ENCODE measurements around the gene GSG1L. TPM values are rescaled to one million over a fixed set of nuclear protein-coding genes. Genes with fewer than 3 reads are reported as not detected.
"Not testable (repeated sequence)": the region's sequence is repeated elsewhere in the genome, so short reads cannot be mapped to it uniquely, and the experiment has no call there.

Gene GSG1L
- total and polyA plus RNA-seq, 4 experiments from 2014 or later, result 0.27 TPM; not detected in 3

DNA sequence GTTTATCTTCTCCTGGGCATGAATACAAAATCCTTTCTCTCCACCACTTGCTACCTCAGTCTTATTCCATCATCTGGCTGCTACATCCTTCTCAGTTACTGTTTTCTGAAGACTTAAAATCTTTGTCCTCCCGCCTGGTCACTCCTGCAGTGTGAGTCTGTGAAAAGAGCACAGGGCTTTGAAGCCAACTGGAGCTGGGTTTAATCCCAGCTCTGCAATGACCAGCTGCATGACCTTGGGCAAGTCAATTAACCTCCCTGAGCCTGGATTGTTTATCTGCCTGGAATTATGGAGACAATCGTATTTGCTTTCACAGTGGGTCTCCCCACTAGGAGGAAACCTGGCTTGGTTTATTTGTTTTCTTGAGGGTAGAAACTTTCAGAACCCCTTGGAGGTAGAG is 183.2 kb downstream of the GSG1L start:
- H3K36me3 Mint-ChIP-seq, result peaks cover 0 to 3% of the 10 kb centered on the region in 2 donors
- Histone ChIP-seq H3K9me3 (ENCODE audit: control insufficient read depth in 1 of 2, low read length in 2 of 2) (no peaks in the 10 kb centered on the region), H3K36me3 (ENCODE audit: insufficient read depth, low read length) (no peaks in the 10 kb centered on the region), H3K27me3 (ENCODE audit: insufficient read depth, low read length) (no peaks in the 10 kb centered on the region), H3K4me1 (ENCODE audit: insufficient read depth, low read length) (no peaks in the 10 kb centered on the region), H3K4me3 (ENCODE audit: low read length in 2 of 2) (no peak overlapping the region), H3K27ac (ENCODE audit: low read depth, low read length) (no peak overlapping the region)
- no peak overlapping the region for H3K4me3 Mint-ChIP-seq
- H3K4me1 Mint-ChIP-seq, result no peaks in the 10 kb centered on the region
- no peak overlapping the region for H3K27ac Mint-ChIP-seq
- H3K9me3 Mint-ChIP-seq, result peaks cover 4 to 48% (median 26%) of the 10 kb centered on the region in 8 donors
- CTCF ChIA-PET (ENCODE audit: partially characterized antibody), result no interaction called here
- POLR2A ChIA-PET (ENCODE audit: partially characterized antibody), result no interaction called here
- intact Hi-C loops (cut with micrococcal nuclease), result no loop called here
- DNase-seq, result no peak
- peaks cover 14 to 33% of the 10 kb centered on the region in 2 donors for H3K27me3 Mint-ChIP-seq

DNA sequence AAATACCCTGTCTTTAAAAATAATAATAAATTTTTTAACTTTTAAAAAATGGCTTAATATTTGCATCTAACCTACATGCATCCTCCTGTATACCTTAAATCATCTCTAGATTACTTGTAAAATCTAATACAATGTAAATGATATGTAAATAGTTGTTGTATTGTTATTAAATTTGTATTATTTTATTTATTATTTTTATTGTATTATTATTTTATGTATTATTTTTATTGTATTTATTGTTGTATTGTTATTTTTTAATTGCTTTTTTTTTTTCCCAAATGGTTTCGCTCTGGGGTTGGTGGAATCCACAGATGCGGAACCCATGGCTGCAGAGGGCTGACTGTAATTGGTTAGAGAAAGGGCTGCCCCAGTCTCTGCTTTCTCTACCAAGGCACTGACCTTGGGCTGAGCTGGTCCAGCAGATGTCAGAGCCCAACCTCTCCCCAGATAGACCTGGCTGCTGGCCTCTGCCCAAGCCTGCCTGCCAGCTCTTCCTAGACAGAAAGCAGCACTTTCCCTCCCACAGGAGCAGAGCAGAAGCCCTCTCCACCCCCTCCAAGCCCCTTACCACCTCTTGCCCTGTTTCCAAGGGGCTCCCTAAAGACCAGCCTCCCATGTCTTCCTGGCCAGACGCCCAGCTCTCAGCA is 183.8 kb downstream of the GSG1L start:
- H3K4me3 ChIP-seq (ENCODE audit: low read length in 2 of 2), result no peak overlapping the region
- intact Hi-C loops (cut with micrococcal nuclease), result no loop called here
- H3K9me3 ChIP-seq (ENCODE audit: control insufficient read depth in 1 of 2, low read length in 2 of 2), result no peaks in the 10 kb centered on the region
- peaks cover 6 to 54% (median 32%) of the 10 kb centered on the region in 8 donors for H3K9me3 Mint-ChIP-seq
- H3K4me3 Mint-ChIP-seq, result no peak overlapping the region
- POLR2A ChIA-PET (ENCODE audit: partially characterized antibody), result no interaction called here
- H3K4me1 Mint-ChIP-seq, result no peaks in the 10 kb centered on the region
- no peak overlapping the region for H3K27ac Mint-ChIP-seq
- DNase-seq, result no peak
- no peaks in the 10 kb centered on the region for H3K27me3 ChIP-seq (ENCODE audit: insufficient read depth, low read length)
- H3K4me1 ChIP-seq (ENCODE audit: insufficient read depth, low read length), result no peaks in the 10 kb centered on the region
- H3K36me3 ChIP-seq (ENCODE audit: insufficient read depth, low read length), result no peaks in the 10 kb centered on the region
- peaks cover 1 to 3% of the 10 kb centered on the region in 2 donors for H3K36me3 Mint-ChIP-seq
- CTCF ChIA-PET (ENCODE audit: partially characterized antibody), result no interaction called here
- H3K27me3 Mint-ChIP-seq, result peaks cover 14 to 32% of the 10 kb centered on the region in 2 donors
- no peak overlapping the region for H3K27ac ChIP-seq (ENCODE audit: low read depth, low read length)

DNA sequence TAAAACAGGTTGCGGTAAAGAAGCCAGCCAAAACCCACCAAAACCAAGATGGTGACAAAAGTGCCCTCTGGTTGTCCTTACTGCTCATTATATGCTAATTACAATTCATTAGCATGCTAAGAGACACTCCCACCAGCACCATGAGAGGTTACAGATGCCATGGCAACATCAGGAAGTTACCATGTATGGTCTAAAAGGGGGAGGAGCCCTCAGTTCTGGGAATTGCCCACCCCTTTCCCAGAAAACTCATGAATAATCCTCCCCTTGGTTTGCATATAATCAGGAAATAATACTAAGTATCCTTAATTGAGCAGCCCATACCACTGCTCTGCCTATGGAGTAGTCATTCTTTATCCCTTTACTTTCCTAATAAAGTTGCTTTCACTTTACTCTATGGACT is 190.9 kb downstream of the GSG1L start:
- Mint-ChIP-seq H3K27me3 (peaks cover 5 to 10% of the 10 kb centered on the region in 2 donors), H3K9me3 (peaks cover 2 to 47% (median 37%) of the 10 kb centered on the region in 8 donors)
- H3K27me3 ChIP-seq (ENCODE audit: insufficient read depth, low read length); H3K27ac ChIP-seq (ENCODE audit: low read depth, low read length); intact Hi-C loops (cut with micrococcal nuclease); H3K4me3 ChIP-seq (ENCODE audit: low read length in 2 of 2); H3K36me3 ChIP-seq (ENCODE audit: insufficient read depth, low read length); H3K4me3 Mint-ChIP-seq; H3K36me3 Mint-ChIP-seq; POLR2A ChIA-PET (ENCODE audit: partially characterized antibody); H3K4me1 Mint-ChIP-seq; CTCF ChIA-PET (ENCODE audit: partially characterized antibody); H3K4me1 ChIP-seq (ENCODE audit: insufficient read depth, low read length); H3K9me3 ChIP-seq (ENCODE audit: control insufficient read depth in 1 of 2, low read length in 2 of 2); H3K27ac Mint-ChIP-seq; DNase-seq: not testable (repeated sequence)

DNA sequence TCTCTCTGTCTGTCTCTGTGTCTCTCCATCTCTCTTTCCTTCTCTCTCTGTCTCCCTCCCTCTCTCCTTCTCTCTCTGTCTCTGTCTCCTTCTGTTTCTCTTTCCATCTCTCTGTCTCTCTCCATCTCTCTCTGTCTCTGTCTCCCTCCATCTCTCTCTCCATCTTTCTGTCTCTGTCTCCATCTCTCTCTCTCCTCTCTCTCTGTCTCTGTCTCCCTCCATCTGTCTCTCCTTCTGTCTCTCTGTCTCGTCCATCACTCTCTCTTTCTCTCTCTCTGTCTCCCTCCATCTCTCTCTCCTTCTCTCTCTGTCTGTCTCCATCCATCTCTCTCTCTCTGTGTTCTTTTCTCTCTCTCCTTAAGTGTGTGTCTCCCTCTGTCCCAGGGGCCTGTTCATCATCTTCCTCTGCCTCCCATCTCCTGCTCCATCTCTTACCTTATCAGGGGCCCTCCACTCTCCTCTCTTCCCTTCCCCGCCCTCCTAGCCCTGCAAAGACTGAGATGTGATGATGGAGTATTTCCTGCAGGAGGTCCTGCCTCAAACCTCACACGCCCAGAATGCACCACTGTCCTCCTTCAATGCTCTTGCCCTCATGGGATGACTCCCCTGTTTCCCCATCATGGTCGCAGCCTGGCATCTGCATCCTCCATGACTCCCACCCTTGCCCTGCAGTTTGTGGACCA is 193.3 kb downstream of the GSG1L start:
- POLR2A ChIA-PET (ENCODE audit: partially characterized antibody), result no interaction called here
- peaks cover 1 to 8% (median 5%) of the 10 kb centered on the region in 4 donors for H3K4me1 Mint-ChIP-seq
- peaks cover 4% of the 10 kb centered on the region for H3K4me1 ChIP-seq (ENCODE audit: insufficient read depth, low read length)
- no peak for DNase-seq
- CTCF ChIA-PET (ENCODE audit: partially characterized antibody), result no interaction called here
- peaks cover 2 to 3% of the 10 kb centered on the region in 2 donors for H3K27me3 Mint-ChIP-seq
- no peak overlapping the region for H3K4me3 Mint-ChIP-seq
- peaks cover 0 to 8% of the 10 kb centered on the region in 2 donors for H3K9me3 ChIP-seq (ENCODE audit: control insufficient read depth in 1 of 2, low read length in 2 of 2)
- intact Hi-C loops (cut with micrococcal nuclease), result no loop called here
- no peak overlapping the region for H3K4me3 ChIP-seq (ENCODE audit: low read length in 2 of 2)
- H3K9me3 Mint-ChIP-seq, result peaks cover 0 to 38% (median 28%) of the 10 kb centered on the region in 8 donors
- H3K27me3 ChIP-seq (ENCODE audit: insufficient read depth, low read length), result no peaks in the 10 kb centered on the region
- H3K36me3 ChIP-seq (ENCODE audit: insufficient read depth, low read length), result no peaks in the 10 kb centered on the region
- peaks cover 2 to 7% of the 10 kb centered on the region in 2 donors for H3K36me3 Mint-ChIP-seq
- H3K27ac Mint-ChIP-seq, result no peak overlapping the region
- no peak overlapping the region for H3K27ac ChIP-seq (ENCODE audit: low read depth, low read length)

DNA sequence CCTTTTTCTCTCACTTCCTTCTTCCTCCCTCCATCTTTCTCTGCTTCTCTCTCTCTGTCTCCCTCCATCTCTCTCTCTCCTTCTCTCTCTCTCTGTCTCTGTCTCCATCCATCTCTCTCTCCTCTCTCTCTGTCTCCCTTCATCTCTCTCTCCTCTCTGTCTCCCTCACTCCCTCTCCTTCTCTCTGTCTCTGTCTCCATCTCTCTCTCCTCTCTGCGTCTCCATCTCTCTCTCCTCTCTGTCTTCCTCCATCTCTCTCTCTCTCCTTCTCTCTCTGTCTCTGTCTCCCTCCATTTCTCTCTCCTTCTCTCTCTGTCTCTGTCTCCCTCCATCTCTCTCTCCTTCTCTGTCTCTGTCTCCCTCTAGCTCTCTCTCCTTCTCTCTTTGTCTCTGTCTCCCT is 194.1 kb downstream of the GSG1L start:
- H3K36me3 Mint-ChIP-seq, result peaks cover 2 to 4% of the 10 kb centered on the region in 2 donors
- no peak overlapping the region for H3K27ac Mint-ChIP-seq
- peaks cover 2 to 3% of the 10 kb centered on the region in 2 donors for H3K27me3 Mint-ChIP-seq
- intact Hi-C loops (cut with micrococcal nuclease), result no loop called here
- no peak overlapping the region for H3K4me3 Mint-ChIP-seq
- DNase-seq, result no peak
- H3K9me3 Mint-ChIP-seq, result peaks cover 0 to 34% (median 22%) of the 10 kb centered on the region in 8 donors
- H3K4me1 ChIP-seq (ENCODE audit: insufficient read depth, low read length), result peaks cover 4% of the 10 kb centered on the region
- ChIA-PET CTCF (ENCODE audit: partially characterized antibody) (no interaction called here), POLR2A (ENCODE audit: partially characterized antibody) (no interaction called here)
- peaks cover 0 to 8% of the 10 kb centered on the region in 2 donors for H3K9me3 ChIP-seq (ENCODE audit: control insufficient read depth in 1 of 2, low read length in 2 of 2)
- no peak overlapping the region for H3K27ac ChIP-seq (ENCODE audit: low read depth, low read length)
- peaks cover 1 to 8% (median 5%) of the 10 kb centered on the region in 4 donors for H3K4me1 Mint-ChIP-seq
- H3K4me3 ChIP-seq (ENCODE audit: low read length in 2 of 2), result no peak overlapping the region
- no peaks in the 10 kb centered on the region for H3K36me3 ChIP-seq (ENCODE audit: insufficient read depth, low read length)
- no peaks in the 10 kb centered on the region for H3K27me3 ChIP-seq (ENCODE audit: insufficient read depth, low read length)

DNA sequence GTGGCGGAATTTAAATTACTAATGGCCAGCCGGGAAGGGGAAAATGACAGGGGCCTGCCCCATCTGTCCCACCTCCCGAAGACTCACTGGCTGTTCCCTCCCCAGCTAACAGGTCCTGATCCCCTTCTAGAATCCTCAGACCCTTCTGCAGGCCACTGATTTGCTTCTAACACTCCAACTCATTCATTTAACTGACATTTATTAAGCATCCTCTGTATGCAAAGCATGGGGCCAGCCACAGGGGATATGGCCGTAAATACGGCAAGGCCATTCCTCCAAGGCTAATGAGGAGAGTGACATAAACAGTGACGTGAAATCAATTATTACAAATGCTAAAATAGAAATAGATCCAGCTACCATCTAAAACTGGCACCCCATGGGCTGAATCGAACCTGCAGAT is 195.3 kb downstream of the GSG1L start:
- CTCF ChIA-PET (ENCODE audit: partially characterized antibody), result interaction anchor here (1.6 kb wide), 1 partner anchor 10 kb away, joined by 4 read pairs; no protein-coding TSS in a partner anchor
- H3K4me1 Mint-ChIP-seq, result peaks cover 1 to 8% (median 5%) of the 10 kb centered on the region in 4 donors
- H3K4me3 Mint-ChIP-seq, result peak overlapping the region in 1 of 8 donors; percentile 29
- Histone ChIP-seq H3K9me3 (ENCODE audit: control insufficient read depth in 1 of 2, low read length in 2 of 2) (no peaks in the 10 kb centered on the region), H3K4me3 (ENCODE audit: low read length in 2 of 2) (no peak overlapping the region), H3K4me1 (ENCODE audit: insufficient read depth, low read length) (peaks cover 4% of the 10 kb centered on the region), H3K27ac (ENCODE audit: low read depth, low read length) (no peak overlapping the region), H3K27me3 (ENCODE audit: insufficient read depth, low read length) (no peaks in the 10 kb centered on the region), H3K36me3 (ENCODE audit: insufficient read depth, low read length) (no peaks in the 10 kb centered on the region)
- H3K27ac Mint-ChIP-seq, result no peak overlapping the region
- intact Hi-C loops (cut with micrococcal nuclease), result no loop called here
- no peaks in the 10 kb centered on the region for H3K36me3 Mint-ChIP-seq
- no peak for DNase-seq
- peaks cover 3 to 36% (median 24%) of the 10 kb centered on the region in 8 donors for H3K9me3 Mint-ChIP-seq
- peaks cover 2 to 3% of the 10 kb centered on the region in 2 donors for H3K27me3 Mint-ChIP-seq
- POLR2A ChIA-PET (ENCODE audit: partially characterized antibody), result no interaction called here

DNA sequence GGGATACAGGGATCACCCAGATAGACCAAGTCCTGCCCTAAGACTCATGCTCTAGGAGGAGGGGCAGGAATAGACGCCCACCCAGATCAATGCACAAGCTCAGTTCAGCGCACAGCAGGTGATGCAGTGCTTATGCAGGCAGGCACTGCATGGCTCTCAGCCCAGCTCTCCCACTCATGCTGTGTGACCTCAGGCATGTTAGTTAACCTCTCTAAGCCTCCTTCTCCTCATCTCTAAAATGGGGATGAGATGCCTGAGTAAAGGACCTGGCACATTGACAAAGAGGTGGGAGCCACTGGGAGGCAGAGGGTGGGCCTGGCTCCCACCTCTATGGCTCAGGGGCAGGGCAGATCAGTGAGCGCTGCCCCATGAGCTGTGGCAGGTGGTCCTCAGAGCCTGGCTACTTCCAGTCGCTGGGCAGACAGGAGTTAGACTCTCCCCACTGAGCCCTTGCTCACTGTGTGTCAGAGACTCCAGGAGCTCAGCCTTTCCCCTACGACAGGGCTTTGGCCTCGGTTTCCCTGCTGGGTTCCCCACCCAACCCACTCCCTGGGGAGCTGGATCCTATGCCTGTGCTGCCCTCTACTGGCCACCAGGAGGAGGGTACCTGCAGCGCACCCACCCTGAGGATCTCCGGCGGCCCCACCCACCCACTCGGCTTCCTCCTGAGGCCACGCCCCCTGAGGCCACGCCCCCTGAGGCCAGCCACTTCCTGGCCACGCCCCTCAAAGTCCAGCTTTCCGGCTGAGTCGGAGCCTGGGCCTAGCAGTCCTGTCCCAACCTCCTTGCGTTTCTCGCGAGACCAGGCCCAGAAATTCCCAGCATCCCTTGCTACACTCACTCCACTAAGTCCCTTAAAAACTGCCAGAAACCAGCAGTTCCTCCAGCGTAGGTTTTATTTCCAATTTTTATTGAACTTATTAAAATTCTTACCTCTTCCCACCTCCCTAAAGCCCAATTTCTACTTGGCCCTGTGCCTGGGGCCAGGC is 196.1 kb downstream of the GSG1L start:
- Mint-ChIP-seq H3K27ac (peak overlapping the region in 2 of 7 donors; percentile 13 to 52), H3K27me3 (peaks cover 2 to 3% of the 10 kb centered on the region in 2 donors), H3K4me3 (peak overlapping the region in 2 of 8 donors; percentile 1 to 29), H3K36me3 (no peaks in the 10 kb centered on the region), H3K9me3 (peaks cover 5 to 43% (median 25%) of the 10 kb centered on the region in 8 donors), H3K4me1 (peaks cover 1 to 8% (median 5%) of the 10 kb centered on the region in 4 donors)
- H3K9me3 ChIP-seq (ENCODE audit: control insufficient read depth in 1 of 2, low read length in 2 of 2), result no peaks in the 10 kb centered on the region
- CTCF ChIA-PET (ENCODE audit: partially characterized antibody), result interaction anchor here (1.6 kb wide), 1 partner anchor 9 kb away, joined by 4 read pairs; no protein-coding TSS in a partner anchor
- no peak overlapping the region for H3K4me3 ChIP-seq (ENCODE audit: low read length in 2 of 2)
- POLR2A ChIA-PET (ENCODE audit: partially characterized antibody), result no interaction called here
- no peak overlapping the region for H3K27ac ChIP-seq (ENCODE audit: low read depth, low read length)
- H3K36me3 ChIP-seq (ENCODE audit: insufficient read depth, low read length), result no peaks in the 10 kb centered on the region
- peak; percentile 36 to 52 (median 45) for DNase-seq
- H3K4me1 ChIP-seq (ENCODE audit: insufficient read depth, low read length), result peaks cover 4% of the 10 kb centered on the region
- H3K27me3 ChIP-seq (ENCODE audit: insufficient read depth, low read length), result no peaks in the 10 kb centered on the region
- intact Hi-C loops (cut with micrococcal nuclease), result no loop called here
